ENCODE measurements around the gene FBXL4. TPM values are rescaled to one million over a fixed set of nuclear protein-coding genes. Genes with fewer than 3 reads are reported as not detected.

The FBXL4 gene
- total RNA-seq, 1 experiment from 2014 or later: 5.1 TPM

DNA sequence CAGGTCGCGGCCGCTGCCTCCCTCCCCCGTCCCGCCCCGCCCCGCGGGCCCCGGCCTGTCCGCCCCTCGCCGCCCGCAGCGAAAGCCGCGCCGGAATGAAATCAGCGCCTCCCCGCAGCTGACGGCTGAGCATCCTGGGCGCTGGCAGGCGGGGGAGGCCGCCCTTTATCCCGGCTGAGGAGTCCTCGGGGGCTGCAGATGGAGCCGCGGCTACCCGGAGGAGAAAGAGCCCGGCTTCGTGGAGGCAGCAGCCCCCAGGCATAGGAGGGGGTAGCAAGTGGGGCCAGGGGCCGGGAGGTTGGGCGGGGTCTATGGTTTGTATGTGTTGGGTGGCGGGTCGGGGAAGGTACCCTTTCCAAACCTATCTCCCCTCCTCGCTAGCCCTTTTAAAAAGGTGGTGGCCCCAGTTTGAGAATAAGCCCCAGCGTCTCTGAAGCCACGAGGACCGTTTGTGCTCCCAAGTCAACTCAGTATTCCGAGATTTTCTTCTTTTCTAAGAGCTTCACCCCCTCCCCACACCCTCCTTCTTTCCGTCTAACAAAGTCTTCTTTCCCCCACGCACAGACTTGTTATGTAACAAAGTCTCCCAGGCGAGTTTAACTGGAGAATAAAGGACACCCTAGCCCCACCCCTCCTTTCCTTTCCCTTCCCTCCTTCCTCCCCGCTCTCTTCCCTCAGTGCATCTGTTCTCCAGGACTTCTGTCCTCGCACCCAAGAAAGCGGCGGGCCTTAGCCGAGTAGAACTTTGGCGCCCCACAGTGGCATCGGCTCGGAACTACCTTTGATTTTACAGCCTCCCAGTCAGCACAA lies 102.3 kb downstream of the FBXL4 start:
- Histone ChIP-seq H2AK5ac (ENCODE audit: insufficient read length, low read length) (no peak overlapping the region), H3K14ac (ENCODE audit: insufficient read depth, low read length) (no peak overlapping the region), H3T11ph (ENCODE audit: low read length) (no peak overlapping the region), H3K18ac (ENCODE audit: insufficient read length, low read depth, low read length) (no peak overlapping the region), H4K91ac (ENCODE audit: insufficient read length, low read depth, low read length) (no peak overlapping the region), H3K23me2 (ENCODE audit: insufficient read length, low read depth, low read length, poor library complexity, severe bottlenecking) (peaks cover 19% of the 10 kb centered on the region), H3K4me1 (ENCODE audit: insufficient read depth, low read length) (no peaks in the 10 kb centered on the region), H3K9me3 (ENCODE audit: control insufficient read depth, low read depth, low read length) (no peaks in the 10 kb centered on the region), H3K79me1 (ENCODE audit: insufficient read depth, low read depth, low read length, poor library complexity, severe bottlenecking) (no peaks in the 10 kb centered on the region), H3K9ac (ENCODE audit: extremely low read depth, insufficient read length, low read length) (no peak overlapping the region), H2BK12ac (ENCODE audit: insufficient read length, low read depth, low read length) (no peak overlapping the region), H3K27ac (ENCODE audit: insufficient read length, low read depth, low read length) (no peak overlapping the region), H4K5ac (ENCODE audit: insufficient read length, low read depth, low read length) (no peak overlapping the region), H2BK5ac (ENCODE audit: insufficient read length, low read length) (no peak overlapping the region), H3K4me2 (ENCODE audit: insufficient read depth, insufficient read length, low read length) (peak overlapping the region; percentile 70), H3K4ac (ENCODE audit: low read depth, low read length) (no peak overlapping the region), H4K20me1 (ENCODE audit: control insufficient read depth, insufficient read depth, insufficient read length) (no peaks in the 10 kb centered on the region), H2BK20ac (ENCODE audit: low read depth, low read length, poor library complexity, severe bottlenecking) (no peak overlapping the region), H3K27me3 (ENCODE audit: insufficient read depth, low read length) (peaks cover 41% of the 10 kb centered on the region), H2AFZ (ENCODE audit: low read length) (peak overlapping the region; percentile 53), H3K23ac (ENCODE audit: insufficient read length, low read depth, low read length) (no peak overlapping the region), H4K8ac (replicated peaks; ENCODE audit: insufficient read length, low read depth, low read length) (no peak overlapping the region), H3K56ac (ENCODE audit: insufficient read length, low read depth, low read length) (no peak overlapping the region), H2BK120ac (ENCODE audit: low read depth, low read length, poor library complexity, severe bottlenecking) (no peak overlapping the region), H3K79me2 (ENCODE audit: insufficient read depth, low read length) (no peaks in the 10 kb centered on the region), H2BK15ac (ENCODE audit: low read depth, low read length) (no peak overlapping the region)
- Mint-ChIP-seq H3K4me1 (peaks cover 30 to 35% of the 10 kb centered on the region in 2 experiments), H3K36me3 (ENCODE audit: insufficient read depth in 1 of 3, low read depth in 3 of 3) (no peaks in the 10 kb centered on the region; a peak in 1 of 7 replicates), H3K4me3 (peak overlapping the region; percentile 63 to 88), H3K27ac (no peak overlapping the region), H3K9me3 (no peaks in the 10 kb centered on the region; a peak in 1 of 5 replicates), H3K27me3 (ENCODE audit: low read depth) (peaks cover 95% of the 10 kb centered on the region)
- WGBS (ENCODE audit: extremely low coverage, insufficient read length, low lambda C conversion rate): no CpG with 5 or more reads among the region's 50 CpGs
- DNase-seq: peak; percentile 90
- TF ChIP-seq, protein P1, sequence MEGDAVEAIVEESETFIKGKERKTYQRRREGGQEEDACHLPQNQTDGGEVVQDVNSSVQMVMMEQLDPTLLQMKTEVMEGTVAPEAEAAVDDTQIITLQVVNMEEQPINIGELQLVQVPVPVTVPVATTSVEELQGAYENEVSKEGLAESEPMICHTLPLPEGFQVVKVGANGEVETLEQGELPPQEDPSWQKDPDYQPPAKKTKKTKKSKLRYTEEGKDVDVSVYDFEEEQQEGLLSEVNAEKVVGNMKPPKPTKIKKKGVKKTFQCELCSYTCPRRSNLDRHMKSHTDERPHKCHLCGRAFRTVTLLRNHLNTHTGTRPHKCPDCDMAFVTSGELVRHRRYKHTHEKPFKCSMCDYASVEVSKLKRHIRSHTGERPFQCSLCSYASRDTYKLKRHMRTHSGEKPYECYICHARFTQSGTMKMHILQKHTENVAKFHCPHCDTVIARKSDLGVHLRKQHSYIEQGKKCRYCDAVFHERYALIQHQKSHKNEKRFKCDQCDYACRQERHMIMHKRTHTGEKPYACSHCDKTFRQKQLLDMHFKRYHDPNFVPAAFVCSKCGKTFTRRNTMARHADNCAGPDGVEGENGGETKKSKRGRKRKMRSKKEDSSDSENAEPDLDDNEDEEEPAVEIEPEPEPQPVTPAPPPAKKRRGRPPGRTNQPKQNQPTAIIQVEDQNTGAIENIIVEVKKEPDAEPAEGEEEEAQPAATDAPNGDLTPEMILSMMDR (conservative IDR thresholded peaks at IDR 0.05): peak; percentile 91

All from H9 (cell line).